Naive thymus-derived CD8-positive, alpha-beta T cell (primary cell): ENCODE measurements around the gene GASK1A. TPM values are rescaled to one million over a fixed set of nuclear protein-coding genes. Genes with fewer than 3 reads are reported as not detected.

Experiments used
- ATAC-seq, 2 donors: fragments of 150-1000 bp; cut with Tn5 transposase in 1 of 2; sonication (Bioruptor Pico), chemical (Tn5 transposase) in 1 of 2; 1 replicate in 1 of 2; 2 replicates in 1 of 2; pipeline ENCODE4 v1.10.0; 2021; ENCODE audit warnings: mild to moderate bottlenecking in 2 of 2, moderate library complexity in 2 of 2
- POLR2A ChIA-PET: fragments of 350-600 bp; sonication (Branson Sonifier 250); formaldehyde crosslinking; loops from one replicate; lab custom pipeline; 2021; ENCODE audit warnings: antibody characterized with exemption; lab: Charles Lee
- DNase-seq, 10 donors: peaks; one replicate each; pipeline versions ENCODE4 v3.0.0 to v3.0.0-alpha.2; 2020 to 2022
- H3K27ac Mint-ChIP-seq, 10 donors: one replicate each; pipeline ENCODE4 v1.8.0; 2020 to 2022; ENCODE audit warnings: mild to moderate bottlenecking in 10 of 10, mixed read lengths in 10 of 10, moderate library complexity in 4 of 10, inconsistent platforms in 1 of 10
- H3K27me3 Mint-ChIP-seq, 5 donors: one replicate each; pipeline ENCODE4 v1.8.0; 2021 to 2022; ENCODE audit warnings: mixed read lengths in 5 of 5
- H3K36me3 Mint-ChIP-seq, 3 donors: one replicate each; pipeline ENCODE4 v1.8.0; 2020 to 2022; ENCODE audit warnings: mixed read lengths in 3 of 3, mild to moderate bottlenecking in 2 of 3, inconsistent platforms in 1 of 3
- H3K4me1 Mint-ChIP-seq, 4 donors: one replicate each; pipeline ENCODE4 v1.8.0; 2021 to 2022; ENCODE audit warnings: mixed read lengths in 4 of 4
- H3K4me3 Mint-ChIP-seq, 10 donors: one replicate each; pipeline ENCODE4 v1.8.0; 2020 to 2022; ENCODE audit warnings: mild to moderate bottlenecking in 10 of 10, mixed read lengths in 10 of 10, moderate library complexity in 6 of 10, inconsistent platforms in 1 of 10
- H3K9me3 Mint-ChIP-seq, 9 donors: one replicate each; pipeline ENCODE4 v1.8.0; 2020 to 2022; ENCODE audit warnings: mixed read lengths in 9 of 9, mild to moderate bottlenecking in 3 of 9, inconsistent platforms in 1 of 9, moderate library complexity in 1 of 9
- polyA plus RNA-seq, 3 donors: library from polyadenylated mRNA; unstranded; fragments of 300-500 nt; fragmentation: Illumina TruSeq; gene quantifications; one replicate each; pipeline ENCODE4 v1.2.3, GENCODE V29; 2021
- total RNA-seq, 8 experiments: library from RNA in 2 of 8; stranded (reverse) in 2 of 8; gene quantifications; one replicate each; pipeline ENCODE4 v1.2.3 and lab custom pipeline; 2021 to 2026

Gene GASK1A
- total and polyA plus RNA-seq, 5 experiments from 2014 or later: 0.09 to 0.14 TPM; not detected in 3

GRCh38 chr3:43104660-43105595 lies 125.8 kb downstream of the GASK1A start:
- H3K4me3 Mint-ChIP-seq: peak overlapping the region; percentile 72 to 86 (median 80)
- no peaks in the 10 kb centered on the region for H3K36me3 Mint-ChIP-seq
- peaks cover 10 to 38% (median 27%) of the 10 kb centered on the region in 4 donors for H3K4me1 Mint-ChIP-seq
- H3K9me3 Mint-ChIP-seq: no peaks in the 10 kb centered on the region
- DNase-seq (peak in 4 of 10 donors; percentile 7 to 39 (median 26)), ATAC-seq (peak; percentile 32 to 43)
- no peaks in the 10 kb centered on the region for H3K27me3 Mint-ChIP-seq
- peak overlapping the region in 8 of 10 donors; percentile 4 to 88 (median 76) for H3K27ac Mint-ChIP-seq
- POLR2A ChIA-PET: interaction anchor here (0.7 to 1.8 kb wide), 5 partner anchors 9 to 143 kb away, joined by 3 to 6 read pairs (median 3); no protein-coding TSS in a partner anchor

DNA sequence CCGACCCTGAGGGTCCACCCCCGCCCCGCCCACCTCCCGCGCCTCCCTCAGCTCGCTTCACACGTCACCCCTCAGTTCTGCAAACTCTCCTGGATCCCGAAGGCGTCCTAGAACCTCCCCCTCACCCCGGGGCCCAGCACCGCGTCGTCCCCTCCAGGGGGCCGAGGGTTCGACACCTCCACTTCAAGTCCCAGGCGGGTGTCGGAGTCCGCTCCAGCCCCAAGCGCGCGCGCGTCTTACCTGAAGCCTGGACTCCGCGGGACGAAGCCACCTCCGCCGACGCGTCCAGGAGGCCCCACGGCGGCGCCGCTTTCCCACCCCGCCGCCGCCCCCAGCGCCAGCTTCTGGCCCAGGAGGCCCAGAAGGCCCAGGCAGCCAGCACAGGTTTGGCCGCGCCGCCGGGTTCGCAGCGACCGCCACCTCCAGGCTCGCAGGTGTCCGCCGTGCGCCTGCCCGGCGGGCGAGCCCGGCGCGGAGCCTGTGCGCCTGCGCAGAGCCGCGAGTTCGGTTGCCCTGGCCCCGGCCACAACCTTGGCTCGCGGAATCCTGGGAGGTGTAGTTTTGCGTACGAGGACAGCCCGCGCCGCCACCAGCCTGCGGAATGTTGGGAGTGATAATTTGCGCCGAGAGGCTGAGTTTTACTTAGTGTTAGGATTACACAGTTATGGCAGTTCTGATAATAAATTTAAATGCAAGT lies 126.6 kb downstream of the GASK1A start, which contains the start of gene POMGNT2:
Gene POMGNT2, minus strand, starts transcription at position 484 of the 697 bp plus-strand sequence. CDS start 24,648 bp downstream, outside the sequence.
- peak; percentile 94 to 96 for ATAC-seq
- POLR2A ChIA-PET: interaction anchor here (0.7 to 1.8 kb wide), 5 partner anchors 10 to 144 kb away, joined by 3 to 6 read pairs (median 3); no protein-coding TSS in a partner anchor
- peaks cover 8 to 38% (median 25%) of the 10 kb centered on the region in 4 donors for H3K4me1 Mint-ChIP-seq
- H3K4me3 Mint-ChIP-seq: peak within 1 kb of the TSS; percentile 77 to 91 (median 83)
- no peaks in the 10 kb centered on the region for H3K27me3 Mint-ChIP-seq
- DNase-seq: peak; percentile 82 to 93 (median 88)
- no peaks in the 10 kb centered on the region for H3K9me3 Mint-ChIP-seq
- no peaks in the 10 kb centered on the region for H3K36me3 Mint-ChIP-seq
- H3K27ac Mint-ChIP-seq: peak within 1 kb of the TSS in 9 of 10 donors; percentile 69 to 88 (median 80)

DNA sequence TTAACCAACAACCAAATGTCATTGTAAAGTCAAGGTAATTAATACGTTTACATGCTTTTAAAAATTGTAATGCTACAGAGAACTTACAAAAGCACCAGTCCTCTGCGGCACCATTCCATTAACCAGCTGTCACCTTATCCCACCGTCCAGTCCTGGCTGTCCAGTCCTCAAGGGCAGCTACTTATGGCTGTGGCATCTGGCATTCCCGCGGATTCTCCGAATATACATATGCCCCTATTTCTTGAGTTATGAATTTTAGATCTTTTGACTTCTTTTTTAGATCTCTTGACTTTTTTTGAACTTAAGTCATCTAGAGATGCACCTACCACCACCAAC lies 127.2 kb downstream of the GASK1A start:
- ATAC-seq: peak in 1 of 2 donors; percentile 6
- no peaks in the 10 kb centered on the region for H3K36me3 Mint-ChIP-seq

More for the DNA sequence above, 127.2 kb downstream of the GASK1A start:
- DNase-seq: no peak
- Mint-ChIP-seq H3K9me3 (no peaks in the 10 kb centered on the region), H3K27me3 (no peaks in the 10 kb centered on the region), H3K4me1 (peaks cover 8 to 34% (median 23%) of the 10 kb centered on the region in 4 donors), H3K4me3 (peak overlapping the region; percentile 66 to 91 (median 82)), H3K27ac (peak overlapping the region in 9 of 10 donors; percentile 58 to 86 (median 77))
- POLR2A ChIA-PET: interaction anchor here (1.2 to 1.8 kb wide), 2 partner anchors 11 to 19 kb away, joined by 3 read pairs; no protein-coding TSS in a partner anchor

Other genes with a start within 250 kb of the GASK1A start
- under 1 TPM; 0.73 to 0.88 TPM for gene CCDC13, start 206.1 kb upstream of the GASK1A start, total RNA-seq
- gene CCDC13, start 206.1 kb upstream of the GASK1A start, polyA plus RNA-seq: not detected
- 10 to 100 TPM; 23.0 to 26.5 TPM for gene HIGD1A, start 174.8 kb upstream of the GASK1A start, total RNA-seq
- gene HIGD1A, start 174.8 kb upstream of the GASK1A start, polyA plus RNA-seq: 10 to 100 TPM; 70.8 to 88.3 (median 80.7) TPM
- under 1 TPM; 0.39 to 0.85 TPM for gene ACKR2, start 169.9 kb upstream of the GASK1A start, total RNA-seq
- under 1 TPM in 2 of 3 donors, not detected in 1; 0.22 to 0.51 TPM for gene ACKR2, start 169.9 kb upstream of the GASK1A start, polyA plus RNA-seq
- not detected for gene CYP8B1, start 103.4 kb upstream of the GASK1A start, total RNA-seq
- not detected for gene CYP8B1, start 103.4 kb upstream of the GASK1A start, polyA plus RNA-seq
- 10 to 100 TPM; 17.6 to 19.5 TPM for gene ZNF662, start 73.2 kb upstream of the GASK1A start, total RNA-seq
- 1 to 10 TPM in 1 of 3 donors, under 1 TPM in 2; 0.22 to 1.1 (median 0.36) TPM for gene ZNF662, start 73.2 kb upstream of the GASK1A start, polyA plus RNA-seq
- gene POMGNT2, start 126.8 kb downstream of the GASK1A start, total RNA-seq: 1 to 10 TPM; 5.5 to 5.6 TPM
- 10 to 100 TPM in 1 of 3 donors, 1 to 10 TPM in 2; 6.3 to 10.3 (median 7.3) TPM for gene POMGNT2, start 126.8 kb downstream of the GASK1A start, polyA plus RNA-seq